IMR-90 (cell line): ENCODE measurements around the gene ARHGAP15. TPM values are rescaled to one million over a fixed set of nuclear protein-coding genes. Genes with fewer than 3 reads are reported as not detected.

Experiments
- ATAC-seq: fragments of 200-7000 bp; cut with Tn5 transposase; 2 replicates; pipeline ENCODE4 v1.9.1; 2020; ENCODE audit warnings: low read depth, mild to moderate bottlenecking, moderate library complexity
- BruUV-seq: library from RNA; stranded (reverse); fragments of 400-500 nt; replicated peaks from 2 replicates; lab custom pipeline; 2021; lab: Mats Ljungman, UMichigan
- CTCF ChIA-PET: fragments of 300-600 bp; formaldehyde crosslinking; extraction: SDS; loops from one replicate; lab custom pipeline; 2021; ENCODE audit warnings: antibody characterized with exemption; lab: Yijun Ruan, JAX
- POLR2A ChIA-PET: fragments of 300-600 bp; sonication (Branson Sonifier 250); formaldehyde crosslinking; loops from one replicate; lab custom pipeline; 2022; ENCODE audit warnings: antibody characterized with exemption; ENCODE audit not compliant: unreplicated experiment; lab: Charles Lee
- DNase-seq: peaks from one replicate; pipeline ENCODE4 v3.0.0; 2013
- H2AFZ ChIP-seq: replicated peaks from 2 replicates; pipeline ENCODE3; 2013; ENCODE audit warnings: low read length, mild to moderate bottlenecking; ENCODE audit not compliant: poor library complexity
- H2AK5ac ChIP-seq: 2 replicates; pipeline ENCODE4 v1.6.1; 2013; ENCODE audit warnings: low read depth, low read length, inconsistent platforms
- H2AK9ac ChIP-seq: replicated peaks from 2 replicates; pipeline ENCODE3; 2013; ENCODE audit warnings: mild to moderate bottlenecking, low read depth, low read length, moderate library complexity; ENCODE audit not compliant: poor library complexity
- H2BK120ac ChIP-seq: 2 replicates; pipeline ENCODE4 v1.6.1; 2013; ENCODE audit warnings: low read depth, low read length, inconsistent platforms
- H2BK15ac ChIP-seq: 3 replicates; pipeline ENCODE4 v1.6.1; 2013; ENCODE audit warnings: low read depth, low read length, inconsistent platforms
- H2BK20ac ChIP-seq: 2 replicates; pipeline ENCODE4 v1.6.1; 2013; ENCODE audit warnings: low read depth, mild to moderate bottlenecking, inconsistent platforms, low read length, moderate library complexity
- H2BK5ac ChIP-seq: 2 replicates; pipeline ENCODE4 v1.6.1; 2013; ENCODE audit warnings: mild to moderate bottlenecking, low read depth, low read length, inconsistent platforms; ENCODE audit not compliant: poor library complexity, severe bottlenecking
- H3K14ac ChIP-seq: replicated peaks from 2 replicates; pipeline ENCODE4 v1.6.1; 2013; ENCODE audit warnings: low read depth, low read length, inconsistent platforms
- H3K18ac ChIP-seq: 2 replicates; pipeline ENCODE4 v1.6.1; 2013; ENCODE audit warnings: low read depth, low read length, control low read depth
- H3K23ac ChIP-seq: 2 replicates; pipeline ENCODE4 v1.6.1; 2013; ENCODE audit warnings: low read depth, low read length, inconsistent platforms
- H3K27ac ChIP-seq: 2 replicates; pipeline ENCODE4 v1.5.1; 2013; ENCODE audit warnings: mild to moderate bottlenecking, control low read depth, low read length; ENCODE audit not compliant: insufficient read depth
- H3K27me3 ChIP-seq: 2 replicates; pipeline ENCODE4 v1.6.1; 2013; ENCODE audit warnings: low read length; ENCODE audit not compliant: control insufficient read depth, insufficient read depth
- H3K36me3 ChIP-seq: 2 replicates; pipeline ENCODE4 v1.6.1; 2013; ENCODE audit warnings: low read length, mixed read lengths; ENCODE audit not compliant: control insufficient read depth, insufficient read depth
- H3K4ac ChIP-seq: 2 replicates; pipeline ENCODE4 v1.6.1; 2013; ENCODE audit warnings: low read depth, low read length, inconsistent platforms
- H3K4me1 ChIP-seq: 2 replicates; pipeline ENCODE4 v1.6.1; 2013; ENCODE audit warnings: low read length, mixed read lengths; ENCODE audit not compliant: control insufficient read depth, insufficient read depth
- H3K4me2 ChIP-seq: 2 replicates; pipeline ENCODE4 v1.6.1; 2013; ENCODE audit warnings: low read depth, mild to moderate bottlenecking, control low read depth, low read length, moderate library complexity
- H3K4me3 ChIP-seq: 2 replicates; pipeline ENCODE4 v1.5.1; 2013; ENCODE audit warnings: low read depth, mild to moderate bottlenecking, control low read depth, low read length, moderate library complexity; ENCODE audit not compliant: insufficient read depth
- H3K56ac ChIP-seq: 2 replicates; pipeline ENCODE4 v1.6.1; 2013; ENCODE audit warnings: low read length, inconsistent platforms; ENCODE audit not compliant: insufficient read depth; ENCODE audit errors: extremely low read depth
- H3K79me1 ChIP-seq, 2 experiments: 2 replicates each; pipeline ENCODE4 v1.6.1; 2013; ENCODE audit warnings: low read length in 2 of 2, inconsistent platforms in 1 of 2, low read depth in 1 of 2
- H3K9ac ChIP-seq: 2 replicates; pipeline ENCODE4 v1.6.1; 2013; ENCODE audit warnings: low read depth, low read length, control low read depth
- H3K9me1 ChIP-seq: 2 replicates; pipeline ENCODE4 v1.6.1; 2013; ENCODE audit warnings: low read length, inconsistent platforms; ENCODE audit not compliant: insufficient read depth
- H3K9me3 ChIP-seq: 2 replicates; pipeline ENCODE4 v1.6.1; 2013; ENCODE audit warnings: low read length; ENCODE audit not compliant: control insufficient read depth, insufficient read depth
- H4K20me1 ChIP-seq: 2 replicates; pipeline ENCODE4 v1.6.1; 2013; ENCODE audit warnings: low read length, inconsistent platforms; ENCODE audit not compliant: insufficient read depth
- H4K5ac ChIP-seq: 2 replicates; pipeline ENCODE4 v1.6.1; 2013; ENCODE audit warnings: mild to moderate bottlenecking, low read depth, low read length, control low read depth
- H4K8ac ChIP-seq, 2 experiments: 2 replicates each; pipeline ENCODE4 v1.6.1; 2013; ENCODE audit warnings: low read depth in 2 of 2, low read length in 2 of 2, control low read depth in 1 of 2, inconsistent platforms in 1 of 2
- H4K91ac ChIP-seq: 2 replicates; pipeline ENCODE4 v1.6.1; 2013; ENCODE audit warnings: low read depth, low read length, inconsistent platforms; ENCODE audit not compliant: insufficient read depth
- BHLHE40 ChIP-seq: fragments of 150-350 bp; IDR thresholded peaks from 2 replicates; pipeline ENCODE4 v1.6.1; 2016; ENCODE audit warnings: mild to moderate bottlenecking, low read depth, low read length
- MAFK ChIP-seq: IDR thresholded peaks from 2 replicates; pipeline ENCODE4 v1.6.1; 2012; ENCODE audit warnings: low read depth, low read length, improper control_type of control experiment
- RAD21 ChIP-seq: IDR thresholded peaks from 2 replicates; pipeline ENCODE4 v1.6.1; 2012; ENCODE audit warnings: low read length, improper control_type of control experiment
- RCOR1 ChIP-seq: IDR thresholded peaks from 2 replicates; pipeline ENCODE4 v1.6.1; 2012; ENCODE audit warnings: mild to moderate bottlenecking, low read length, improper control_type of control experiment; ENCODE audit not compliant: insufficient replicate concordance
- dilution Hi-C: fragments of 300-500 bp; cut with HindIII; formaldehyde crosslinking; loops from one replicate; pipeline ENCODE4 v1.14.3; 2018; ENCODE audit warnings: low sequenced_read_pairs; ENCODE audit not compliant: unreplicated experiment
- in situ Hi-C: fragments of 300-500 bp; cut with MboI; formaldehyde crosslinking; loops from 3 replicates; pipeline ENCODE4 v1.14.3; 2019; ENCODE audit warnings: low sequenced_read_pairs, inconsistent platforms, mixed read lengths
- intact Hi-C: fragments of 100-400 bp; cut with micrococcal nuclease; formaldehyde crosslinking; loops from 2 replicates; pipeline ENCODE4 v1.10.0; 2022
- polyA plus RNA-seq, 3 experiments: library from polyadenylated mRNA; depleted of rRNA; stranded (reverse); fragments of >200 nt; gene quantifications; 2 replicates each; pipeline ENCODE4 v1.2.3, GENCODE V29; 2012; ENCODE audit warnings: low replicate concordance in 1 of 3
- total RNA-seq: library from RNA; depleted of rRNA; stranded (reverse); fragments of >200 nt; gene quantifications from 2 replicates; pipeline ENCODE4 v1.2.3, GENCODE V29; 2012
- TF ChIP-seq, protein P1 (sequence below): conservative IDR thresholded peaks from 2 replicates; pipeline ENCODE4 v1.5.1; 2012; ENCODE audit warnings: mild to moderate bottlenecking, low read depth, low read length, improper control_type of control experiment
- TF ChIP-seq, protein P2 (sequence below): fragments of 150-350 bp; IDR thresholded peaks from 2 replicates; pipeline ENCODE4 v1.6.1; 2017; ENCODE audit warnings: mild to moderate bottlenecking, antibody characterized with exemption, low read length, low read depth

Gene ARHGAP15
- total and polyA plus RNA-seq, 2 of the 4 experiments (the other 2 are of a cell fraction): not detected

DNA sequence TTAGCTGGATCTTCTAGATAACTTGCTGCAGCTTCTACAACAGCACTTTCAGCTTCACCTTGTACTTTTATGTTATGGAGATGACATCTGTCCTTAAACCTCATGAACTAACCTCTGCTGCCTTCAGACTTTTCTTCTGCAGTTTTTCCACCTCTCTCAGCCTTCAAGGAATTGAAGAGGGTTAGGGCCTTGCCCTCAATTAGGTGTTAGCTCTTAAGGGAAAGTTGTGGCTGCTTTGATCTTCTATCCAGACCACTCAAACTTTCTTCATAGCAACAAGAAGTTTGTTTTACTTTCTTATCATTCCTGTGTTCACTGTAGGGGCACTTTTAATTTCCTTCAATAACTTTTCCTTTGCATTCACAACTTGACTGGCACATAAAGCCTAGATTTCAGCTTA, 52.3 kb downstream of the ARHGAP15 start:
- H3K9ac ChIP-seq: no peak overlapping the region
- no peaks in the 10 kb centered on the region for H3K36me3 ChIP-seq
- H3K27ac ChIP-seq: no peak overlapping the region
- H3K9me3 ChIP-seq: no peaks in the 10 kb centered on the region
- DNase-seq: no peak
- H3K4ac ChIP-seq: no peak overlapping the region
- H2AK9ac ChIP-seq: no peak overlapping the region
- no peaks in the 10 kb centered on the region for H3K9me1 ChIP-seq
- H4K5ac ChIP-seq: no peak overlapping the region
- no peak overlapping the region for H2BK5ac ChIP-seq
- no peak overlapping the region for H3K4me2 ChIP-seq
- no peak overlapping the region for H2AFZ ChIP-seq
- no peak overlapping the region for H2BK120ac ChIP-seq
- no peak for TF ChIP-seq MAFK
- TF ChIP-seq BHLHE40: no peak
- TF ChIP-seq RAD21: no peak
- TF ChIP-seq, protein P1, sequence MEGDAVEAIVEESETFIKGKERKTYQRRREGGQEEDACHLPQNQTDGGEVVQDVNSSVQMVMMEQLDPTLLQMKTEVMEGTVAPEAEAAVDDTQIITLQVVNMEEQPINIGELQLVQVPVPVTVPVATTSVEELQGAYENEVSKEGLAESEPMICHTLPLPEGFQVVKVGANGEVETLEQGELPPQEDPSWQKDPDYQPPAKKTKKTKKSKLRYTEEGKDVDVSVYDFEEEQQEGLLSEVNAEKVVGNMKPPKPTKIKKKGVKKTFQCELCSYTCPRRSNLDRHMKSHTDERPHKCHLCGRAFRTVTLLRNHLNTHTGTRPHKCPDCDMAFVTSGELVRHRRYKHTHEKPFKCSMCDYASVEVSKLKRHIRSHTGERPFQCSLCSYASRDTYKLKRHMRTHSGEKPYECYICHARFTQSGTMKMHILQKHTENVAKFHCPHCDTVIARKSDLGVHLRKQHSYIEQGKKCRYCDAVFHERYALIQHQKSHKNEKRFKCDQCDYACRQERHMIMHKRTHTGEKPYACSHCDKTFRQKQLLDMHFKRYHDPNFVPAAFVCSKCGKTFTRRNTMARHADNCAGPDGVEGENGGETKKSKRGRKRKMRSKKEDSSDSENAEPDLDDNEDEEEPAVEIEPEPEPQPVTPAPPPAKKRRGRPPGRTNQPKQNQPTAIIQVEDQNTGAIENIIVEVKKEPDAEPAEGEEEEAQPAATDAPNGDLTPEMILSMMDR: no peak
- TF ChIP-seq, protein P2, sequence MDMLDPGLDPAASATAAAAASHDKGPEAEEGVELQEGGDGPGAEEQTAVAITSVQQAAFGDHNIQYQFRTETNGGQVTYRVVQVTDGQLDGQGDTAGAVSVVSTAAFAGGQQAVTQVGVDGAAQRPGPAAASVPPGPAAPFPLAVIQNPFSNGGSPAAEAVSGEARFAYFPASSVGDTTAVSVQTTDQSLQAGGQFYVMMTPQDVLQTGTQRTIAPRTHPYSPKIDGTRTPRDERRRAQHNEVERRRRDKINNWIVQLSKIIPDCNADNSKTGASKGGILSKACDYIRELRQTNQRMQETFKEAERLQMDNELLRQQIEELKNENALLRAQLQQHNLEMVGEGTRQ: no peak
- TF ChIP-seq RCOR1: no peak
- no peaks in the 10 kb centered on the region for H3K4me1 ChIP-seq
- H3K23ac ChIP-seq: no peak overlapping the region
- dilution Hi-C loops (no loop called here), in situ Hi-C loops (no loop called here), intact Hi-C loops (no loop called here)
- ChIA-PET CTCF (interaction anchor here (0.9 kb wide), 1 partner anchor 19 kb away, joined by 4 read pairs; no protein-coding TSS in a partner anchor), POLR2A (no interaction called here)
- no peak overlapping the region for H4K91ac ChIP-seq
- H4K20me1 ChIP-seq: no peaks in the 10 kb centered on the region
- no peak overlapping the region for H3K14ac ChIP-seq
- no peaks in the 10 kb centered on the region for H3K27me3 ChIP-seq
- no peak overlapping the region for H2AK5ac ChIP-seq
- ATAC-seq: no peak
- no TSS peak for BruUV-seq
- H4K8ac ChIP-seq: no peak overlapping the region
- no peak overlapping the region for H3K18ac ChIP-seq
- H3K79me1 ChIP-seq: no peaks in the 10 kb centered on the region
- no peak overlapping the region for H2BK20ac ChIP-seq
- no peak overlapping the region for H2BK15ac ChIP-seq
- H3K56ac ChIP-seq: no peak overlapping the region
- no peak overlapping the region for H3K4me3 ChIP-seq
